ENCODE measurements around the gene EMILIN2.

The EMILIN2 gene

GRCh38 chr18:2869207-2869606 is 22.4 kb downstream of the EMILIN2 start:
- TF ChIP-seq CTCF (IDR thresholded peaks at IDR 0.05; ENCODE audit: low read depth, low read length) = no peak
- Histone ChIP-seq H3K4me3 (ENCODE audit: low read depth, low read length) (no peak overlapping the region), H3K4me1 (no peaks in the 10 kb centered on the region), H3K27me3 (no peaks in the 10 kb centered on the region), H3K36me3 (no peaks in the 10 kb centered on the region), H3K9me3 (no peaks in the 10 kb centered on the region)
- no peak for DNase-seq

- Histone ChIP-seq H3K27me3 (no peaks in the 10 kb centered on the region), H3K4me3 (ENCODE audit: low read depth, low read length) (no peak overlapping the region), H3K4me1 (no peaks in the 10 kb centered on the region), H3K36me3 (no peaks in the 10 kb centered on the region), H3K9me3 (no peaks in the 10 kb centered on the region)
- TF ChIP-seq CTCF (IDR thresholded peaks at IDR 0.05; ENCODE audit: low read depth, low read length) = no peak
- no peak for DNase-seq
These were observed 24.4 kb downstream of the EMILIN2 start for GRCh38 chr18:2871111-2871720.

GRCh38 chr18:2872095-2872494 is 25.3 kb downstream of the EMILIN2 start:
- Histone ChIP-seq H3K9me3 (no peaks in the 10 kb centered on the region), H3K4me1 (no peaks in the 10 kb centered on the region), H3K36me3 (no peaks in the 10 kb centered on the region), H3K4me3 (ENCODE audit: low read depth, low read length) (no peak overlapping the region), H3K27me3 (no peaks in the 10 kb centered on the region)
- DNase-seq = no peak
- no peak for TF ChIP-seq CTCF (IDR thresholded peaks at IDR 0.05; ENCODE audit: low read depth, low read length)

GRCh38 chr18:2874765-2875164 is 28.0 kb downstream of the EMILIN2 start:
- H3K27me3 ChIP-seq = no peaks in the 10 kb centered on the region
- H3K9me3 ChIP-seq = no peaks in the 10 kb centered on the region
- no peaks in the 10 kb centered on the region for H3K36me3 ChIP-seq
- no peaks in the 10 kb centered on the region for H3K4me1 ChIP-seq
- DNase-seq = no peak
- TF ChIP-seq CTCF (IDR thresholded peaks at IDR 0.05; ENCODE audit: low read depth, low read length) = no peak
- H3K4me3 ChIP-seq (ENCODE audit: low read depth, low read length) = no peak overlapping the region

- Histone ChIP-seq H3K9me3 (no peaks in the 10 kb centered on the region), H3K4me3 (ENCODE audit: low read depth, low read length) (no peak overlapping the region), H3K4me1 (no peaks in the 10 kb centered on the region), H3K27me3 (no peaks in the 10 kb centered on the region), H3K36me3 (no peaks in the 10 kb centered on the region)
- DNase-seq = peak; percentile 37
- no peak for TF ChIP-seq CTCF (IDR thresholded peaks at IDR 0.05; ENCODE audit: low read depth, low read length)
These were observed 32.0 kb downstream of the EMILIN2 start for GRCh38 chr18:2878656-2879330.

GRCh38 chr18:2879889-2880288 is 33.1 kb downstream of the EMILIN2 start:
- TF ChIP-seq CTCF (IDR thresholded peaks at IDR 0.05; ENCODE audit: low read depth, low read length) = no peak
- H3K4me3 ChIP-seq (ENCODE audit: low read depth, low read length) = no peak overlapping the region
- H3K9me3 ChIP-seq = no peaks in the 10 kb centered on the region
- H3K36me3 ChIP-seq = no peaks in the 10 kb centered on the region
- no peaks in the 10 kb centered on the region for H3K4me1 ChIP-seq
- no peak for DNase-seq
- no peaks in the 10 kb centered on the region for H3K27me3 ChIP-seq

Measured in BE2C (cell line).